ENCODE results near the gene ERGIC1.

The ERGIC1 gene

GRCh38 chr5:172870715-172871461 lies 36.8 kb downstream of the ERGIC1 start:
- no peak overlapping the region for H3K4me3 ChIP-seq (ENCODE audit: low read depth, low read length)
- TF ChIP-seq, protein P1, sequence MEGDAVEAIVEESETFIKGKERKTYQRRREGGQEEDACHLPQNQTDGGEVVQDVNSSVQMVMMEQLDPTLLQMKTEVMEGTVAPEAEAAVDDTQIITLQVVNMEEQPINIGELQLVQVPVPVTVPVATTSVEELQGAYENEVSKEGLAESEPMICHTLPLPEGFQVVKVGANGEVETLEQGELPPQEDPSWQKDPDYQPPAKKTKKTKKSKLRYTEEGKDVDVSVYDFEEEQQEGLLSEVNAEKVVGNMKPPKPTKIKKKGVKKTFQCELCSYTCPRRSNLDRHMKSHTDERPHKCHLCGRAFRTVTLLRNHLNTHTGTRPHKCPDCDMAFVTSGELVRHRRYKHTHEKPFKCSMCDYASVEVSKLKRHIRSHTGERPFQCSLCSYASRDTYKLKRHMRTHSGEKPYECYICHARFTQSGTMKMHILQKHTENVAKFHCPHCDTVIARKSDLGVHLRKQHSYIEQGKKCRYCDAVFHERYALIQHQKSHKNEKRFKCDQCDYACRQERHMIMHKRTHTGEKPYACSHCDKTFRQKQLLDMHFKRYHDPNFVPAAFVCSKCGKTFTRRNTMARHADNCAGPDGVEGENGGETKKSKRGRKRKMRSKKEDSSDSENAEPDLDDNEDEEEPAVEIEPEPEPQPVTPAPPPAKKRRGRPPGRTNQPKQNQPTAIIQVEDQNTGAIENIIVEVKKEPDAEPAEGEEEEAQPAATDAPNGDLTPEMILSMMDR (IDR thresholded peaks at IDR 0.05; ENCODE audit: low read depth, low read length, missing control alignments), result no peak
- no peak for DNase-seq (ENCODE audit: low read depth)

DNA sequence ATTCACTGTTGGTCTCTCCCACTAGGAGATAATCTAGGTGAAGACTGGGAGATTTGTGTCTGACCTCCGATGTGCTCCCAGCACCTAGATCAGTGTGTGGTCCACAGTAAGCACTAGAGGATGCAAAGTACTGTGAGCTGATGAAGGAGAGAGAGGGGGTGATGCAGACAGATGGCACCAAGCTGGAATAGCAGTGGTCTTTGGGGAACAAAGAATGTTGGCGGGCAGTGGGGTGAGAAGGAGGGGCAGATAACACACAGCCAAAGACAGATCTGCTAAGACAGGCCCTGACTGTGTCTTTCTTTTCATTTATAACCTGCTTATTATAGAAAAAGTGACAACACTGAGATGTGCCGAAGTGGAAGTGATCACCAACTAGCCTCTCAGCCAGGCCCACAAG lies 37.5 kb downstream of the ERGIC1 start:
- no peak for DNase-seq (ENCODE audit: low read depth)
- no peak overlapping the region for H3K4me3 ChIP-seq (ENCODE audit: low read depth, low read length)
- TF ChIP-seq, protein P1 (IDR thresholded peaks at IDR 0.05; ENCODE audit: low read depth, low read length, missing control alignments), result no peak

DNA sequence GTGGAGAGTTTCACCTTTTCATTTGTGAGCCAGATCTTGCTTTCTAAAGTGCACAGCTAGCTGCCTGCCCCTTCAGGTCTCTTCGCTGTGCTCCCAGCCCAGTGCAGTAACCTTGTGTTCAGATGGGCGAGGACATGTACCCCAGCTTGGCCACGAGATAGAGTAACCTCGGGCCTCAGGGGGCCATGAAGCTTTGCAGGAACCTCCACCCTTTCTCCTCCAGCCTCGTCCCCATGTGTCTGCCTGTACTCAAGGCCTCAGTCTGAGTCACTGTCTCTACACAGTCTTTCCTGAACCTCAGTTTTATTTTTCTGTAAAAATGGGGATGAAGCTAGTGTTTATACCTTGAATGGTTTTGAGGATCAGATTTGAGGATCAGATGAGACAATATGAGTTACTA lies 37.9 kb downstream of the ERGIC1 start:
- no peak for DNase-seq (ENCODE audit: low read depth)
- H3K4me3 ChIP-seq (ENCODE audit: low read depth, low read length), result no peak overlapping the region
- TF ChIP-seq, protein P1 (IDR thresholded peaks at IDR 0.05; ENCODE audit: low read depth, low read length, missing control alignments), result no peak

DNA sequence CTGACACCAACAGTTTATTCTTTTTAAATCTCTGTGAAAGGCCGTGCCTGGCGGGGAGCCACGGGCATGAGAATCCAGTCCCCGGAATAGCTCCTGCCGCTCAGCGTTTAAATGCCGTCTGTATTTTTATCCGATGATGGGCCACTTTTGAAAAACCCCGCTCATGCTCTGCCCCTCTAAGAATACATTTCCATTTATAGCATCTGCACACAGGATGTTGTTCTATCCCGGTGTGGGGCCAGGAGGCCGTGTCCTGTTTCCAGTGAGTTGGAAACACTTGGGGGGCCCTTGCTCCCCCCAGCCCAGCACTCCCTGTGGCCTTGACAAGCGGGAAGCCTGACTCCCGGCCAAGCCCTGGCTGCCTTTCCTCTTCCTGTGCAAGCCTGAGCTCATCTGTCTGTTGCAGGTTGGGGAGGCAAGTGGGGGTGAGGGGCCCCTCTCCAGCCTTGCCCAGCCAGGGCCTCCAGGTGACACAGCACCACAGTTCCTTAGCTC lies 39.0 kb downstream of the ERGIC1 start:
- no peak overlapping the region for H3K4me3 ChIP-seq (ENCODE audit: low read depth, low read length)
- TF ChIP-seq, protein P1 (IDR thresholded peaks at IDR 0.05; ENCODE audit: low read depth, low read length, missing control alignments), result no peak
- DNase-seq (ENCODE audit: low read depth), result no peak

DNA sequence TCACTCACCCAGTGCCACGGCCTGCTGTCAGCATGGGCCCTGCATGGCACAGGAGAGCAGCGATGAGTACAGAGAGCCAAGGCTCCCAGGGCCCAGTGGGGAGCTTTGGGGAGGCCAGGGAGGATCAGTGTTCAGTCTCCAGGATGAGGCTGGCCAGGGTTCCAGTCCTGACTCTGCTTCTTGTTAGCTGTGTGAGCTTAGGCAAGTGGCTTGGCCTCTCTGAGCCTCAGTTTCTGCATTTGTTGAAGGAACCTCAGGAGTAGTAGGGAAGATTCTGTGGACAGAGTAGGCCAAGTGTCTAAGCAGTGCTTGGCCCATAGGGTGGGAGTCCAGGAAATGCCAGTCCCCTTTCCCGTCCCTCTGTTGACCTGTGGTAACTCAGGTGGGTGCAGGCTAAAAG lies 39.5 kb downstream of the ERGIC1 start:
- DNase-seq (ENCODE audit: low read depth), result no peak
- TF ChIP-seq, protein P1 (IDR thresholded peaks at IDR 0.05; ENCODE audit: low read depth, low read length, missing control alignments), result no peak
- H3K4me3 ChIP-seq (ENCODE audit: low read depth, low read length), result no peak overlapping the region

- no peak overlapping the region for H3K4me3 ChIP-seq (ENCODE audit: low read depth, low read length)
- TF ChIP-seq, protein P1 (IDR thresholded peaks at IDR 0.05; ENCODE audit: low read depth, low read length, missing control alignments), result no peak
- no peak for DNase-seq (ENCODE audit: low read depth)
Measured at GRCh38 chr5:172874647-172875504, 40.8 kb downstream of the ERGIC1 start.
